Measurements from ENCODE around the gene LRRC26. TPM values are rescaled to one million over a fixed set of nuclear protein-coding genes. Genes with fewer than 3 reads are reported as not detected.

Gene LRRC26
- total RNA-seq, 1 experiment from 2014 or later, result 2.1 TPM

- Mint-ChIP-seq H3K36me3 (no peaks in the 10 kb centered on the region), H3K4me1 (peaks cover 6% of the 10 kb centered on the region; the same call in 1 of the 2 replicates), H3K4me3 (no peak overlapping the region), H3K27ac (no peak overlapping the region), H3K9me3 (no peaks in the 10 kb centered on the region), H3K27me3 (ENCODE audit: low read depth) (peaks cover 74% of the 10 kb centered on the region)
- ChIA-PET CTCF (interaction anchor here (1.1 to 2.6 kb wide), 7 partner anchors 10 to 101 kb away, joined by 5 to 17 read pairs (median 5); partner anchors contain the start of genes RNF208 and TUBB4B), POLR2A (no interaction called here)
- TF ChIP-seq AR (CRISPR knock-in tag; IDR thresholded peaks at IDR 0.05) (no peak), OVOL2 (CRISPR knock-in tag; IDR thresholded peaks at IDR 0.05; ENCODE audit: borderline replicate concordance) (no peak)
- no peak for DNase-seq (ENCODE audit: low spot score)
- no peak for ATAC-seq
These were observed 29.5 kb downstream of the LRRC26 start for GRCh38 chr9:137140151-137141012.

GRCh38 chr9:137139468-137140150, 30.2 kb downstream of the LRRC26 start:
- DNase-seq (ENCODE audit: low spot score), result no peak
- POLR2A ChIA-PET, result no interaction called here
- CTCF ChIA-PET, result interaction anchor here (0.7 to 2.6 kb wide), 9 partner anchors 10 to 101 kb away, joined by 4 to 17 read pairs (median 5); partner anchors contain the start of genes RNF208 and TUBB4B
- Mint-ChIP-seq H3K9me3 (no peaks in the 10 kb centered on the region), H3K27ac (no peak overlapping the region), H3K4me1 (peaks cover 6% of the 10 kb centered on the region; the same call in 1 of the 2 replicates), H3K4me3 (peak overlapping the region; percentile 55), H3K27me3 (ENCODE audit: low read depth) (peaks cover 76% of the 10 kb centered on the region), H3K36me3 (no peaks in the 10 kb centered on the region)
- ATAC-seq, result peak; percentile 5; the same call in 1 of the 2 replicates
- TF ChIP-seq ZNF532 (CRISPR knock-in tag; IDR thresholded peaks at IDR 0.05; ENCODE audit: borderline replicate concordance) (no peak), NFYB (CRISPR knock-in tag; conservative IDR thresholded peaks at IDR 0.05; ENCODE audit: low read depth) (no peak), PRRX2 (CRISPR knock-in tag; IDR thresholded peaks at IDR 0.05) (no peak), SMAD3 (CRISPR knock-in tag; IDR thresholded peaks at IDR 0.05; ENCODE audit: borderline replicate concordance) (no peak)
- TF ChIP-seq, protein P1, sequence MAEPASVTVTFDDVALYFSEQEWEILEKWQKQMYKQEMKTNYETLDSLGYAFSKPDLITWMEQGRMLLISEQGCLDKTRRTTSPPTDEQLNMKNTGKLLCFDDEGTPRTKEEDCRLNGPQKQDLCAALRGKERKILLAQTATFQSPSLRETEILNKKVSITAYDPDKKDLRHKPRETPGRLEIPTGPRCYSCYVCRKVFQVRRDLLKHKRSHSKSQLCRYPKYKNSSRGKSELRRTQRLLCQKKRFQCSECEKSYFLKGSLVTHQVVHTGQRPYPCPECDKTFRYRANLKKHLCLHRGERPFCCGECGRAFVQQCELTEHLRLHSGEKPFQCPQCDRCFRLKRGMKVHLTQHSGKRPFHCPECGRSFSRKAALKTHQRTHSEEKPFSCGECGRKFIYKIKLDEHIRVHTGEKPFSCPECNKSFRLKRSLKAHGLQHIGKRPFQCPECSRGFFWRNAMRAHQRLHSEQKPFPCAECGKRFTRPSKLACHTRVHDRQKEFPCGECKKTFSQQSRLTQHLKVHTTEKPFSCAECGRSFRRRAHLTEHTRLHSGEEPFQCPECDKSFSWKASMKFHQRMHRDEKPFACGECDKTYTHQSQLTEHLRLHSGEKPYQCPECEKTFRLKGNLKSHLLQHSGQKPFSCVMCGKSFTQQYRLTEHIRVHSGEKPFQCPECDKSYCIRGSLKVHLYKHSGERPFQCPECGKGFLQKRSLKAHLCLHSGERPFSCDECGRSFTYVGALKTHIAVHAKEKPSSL (CRISPR knock-in tag; conservative IDR thresholded peaks at IDR 0.05), result no peak
- TF ChIP-seq, protein P2, sequence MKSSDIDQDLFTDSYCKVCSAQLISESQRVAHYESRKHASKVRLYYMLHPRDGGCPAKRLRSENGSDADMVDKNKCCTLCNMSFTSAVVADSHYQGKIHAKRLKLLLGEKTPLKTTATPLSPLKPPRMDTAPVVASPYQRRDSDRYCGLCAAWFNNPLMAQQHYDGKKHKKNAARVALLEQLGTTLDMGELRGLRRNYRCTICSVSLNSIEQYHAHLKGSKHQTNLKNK (CRISPR knock-in tag; IDR thresholded peaks at IDR 0.05), result no peak
- TF ChIP-seq, protein P3, sequence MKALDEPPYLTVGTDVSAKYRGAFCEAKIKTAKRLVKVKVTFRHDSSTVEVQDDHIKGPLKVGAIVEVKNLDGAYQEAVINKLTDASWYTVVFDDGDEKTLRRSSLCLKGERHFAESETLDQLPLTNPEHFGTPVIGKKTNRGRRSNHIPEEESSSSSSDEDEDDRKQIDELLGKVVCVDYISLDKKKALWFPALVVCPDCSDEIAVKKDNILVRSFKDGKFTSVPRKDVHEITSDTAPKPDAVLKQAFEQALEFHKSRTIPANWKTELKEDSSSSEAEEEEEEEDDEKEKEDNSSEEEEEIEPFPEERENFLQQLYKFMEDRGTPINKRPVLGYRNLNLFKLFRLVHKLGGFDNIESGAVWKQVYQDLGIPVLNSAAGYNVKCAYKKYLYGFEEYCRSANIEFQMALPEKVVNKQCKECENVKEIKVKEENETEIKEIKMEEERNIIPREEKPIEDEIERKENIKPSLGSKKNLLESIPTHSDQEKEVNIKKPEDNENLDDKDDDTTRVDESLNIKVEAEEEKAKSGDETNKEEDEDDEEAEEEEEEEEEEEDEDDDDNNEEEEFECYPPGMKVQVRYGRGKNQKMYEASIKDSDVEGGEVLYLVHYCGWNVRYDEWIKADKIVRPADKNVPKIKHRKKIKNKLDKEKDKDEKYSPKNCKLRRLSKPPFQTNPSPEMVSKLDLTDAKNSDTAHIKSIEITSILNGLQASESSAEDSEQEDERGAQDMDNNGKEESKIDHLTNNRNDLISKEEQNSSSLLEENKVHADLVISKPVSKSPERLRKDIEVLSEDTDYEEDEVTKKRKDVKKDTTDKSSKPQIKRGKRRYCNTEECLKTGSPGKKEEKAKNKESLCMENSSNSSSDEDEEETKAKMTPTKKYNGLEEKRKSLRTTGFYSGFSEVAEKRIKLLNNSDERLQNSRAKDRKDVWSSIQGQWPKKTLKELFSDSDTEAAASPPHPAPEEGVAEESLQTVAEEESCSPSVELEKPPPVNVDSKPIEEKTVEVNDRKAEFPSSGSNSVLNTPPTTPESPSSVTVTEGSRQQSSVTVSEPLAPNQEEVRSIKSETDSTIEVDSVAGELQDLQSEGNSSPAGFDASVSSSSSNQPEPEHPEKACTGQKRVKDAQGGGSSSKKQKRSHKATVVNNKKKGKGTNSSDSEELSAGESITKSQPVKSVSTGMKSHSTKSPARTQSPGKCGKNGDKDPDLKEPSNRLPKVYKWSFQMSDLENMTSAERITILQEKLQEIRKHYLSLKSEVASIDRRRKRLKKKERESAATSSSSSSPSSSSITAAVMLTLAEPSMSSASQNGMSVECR (CRISPR knock-in tag; IDR thresholded peaks at IDR 0.05; ENCODE audit: borderline replicate concordance), result no peak
- TF ChIP-seq, protein P4, sequence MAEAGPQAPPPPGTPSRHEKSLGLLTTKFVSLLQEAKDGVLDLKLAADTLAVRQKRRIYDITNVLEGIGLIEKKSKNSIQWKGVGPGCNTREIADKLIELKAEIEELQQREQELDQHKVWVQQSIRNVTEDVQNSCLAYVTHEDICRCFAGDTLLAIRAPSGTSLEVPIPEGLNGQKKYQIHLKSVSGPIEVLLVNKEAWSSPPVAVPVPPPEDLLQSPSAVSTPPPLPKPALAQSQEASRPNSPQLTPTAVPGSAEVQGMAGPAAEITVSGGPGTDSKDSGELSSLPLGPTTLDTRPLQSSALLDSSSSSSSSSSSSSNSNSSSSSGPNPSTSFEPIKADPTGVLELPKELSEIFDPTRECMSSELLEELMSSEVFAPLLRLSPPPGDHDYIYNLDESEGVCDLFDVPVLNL (CRISPR knock-in tag; IDR thresholded peaks at IDR 0.05; ENCODE audit: borderline replicate concordance, low read depth), result 0 out of 2 replicates have a peak, but pooled peaks have one; percentile 13
